ENCODE measurements around the gene CTSE. TPM values are rescaled to one million over a fixed set of nuclear protein-coding genes. Genes with fewer than 3 reads are reported as not detected.
"Not testable (repeated sequence)": the region's sequence is repeated elsewhere in the genome, so short reads cannot be mapped to it uniquely, and the experiment has no call there.

The CTSE gene
- total RNA-seq, 1 experiment from 2014 or later, result not detected

GRCh38 chr1:206052231-206052865 lies 28.7 kb upstream of the CTSE start:
- DNase-seq (ENCODE audit: low spot score); in situ Hi-C loops (cut with HindIII; ENCODE audit: low sequenced_read_pairs): not testable (repeated sequence)

GRCh38 chr1:206050655-206051235 lies 27.1 kb upstream of the CTSE start:
- in situ Hi-C loops (cut with HindIII; ENCODE audit: low sequenced_read_pairs), result no loop called here
- DNase-seq (ENCODE audit: low spot score), result no peak

- in situ Hi-C loops (cut with HindIII; ENCODE audit: low sequenced_read_pairs), result no loop called here
- DNase-seq (ENCODE audit: low spot score), result no peak
Observed at GRCh38 chr1:206049919-206050600, 26.4 kb upstream of the CTSE start.

GRCh38 chr1:206049293-206049692 lies 25.6 kb upstream of the CTSE start:
- DNase-seq (ENCODE audit: low spot score), result no peak
- in situ Hi-C loops (cut with HindIII; ENCODE audit: low sequenced_read_pairs), result no loop called here

- no peak for DNase-seq (ENCODE audit: low spot score)
- in situ Hi-C loops (cut with HindIII; ENCODE audit: low sequenced_read_pairs), result no loop called here
Observed at GRCh38 chr1:206048582-206048981, 24.9 kb upstream of the CTSE start.

GRCh38 chr1:206047271-206047670 lies 23.6 kb upstream of the CTSE start:
- in situ Hi-C loops (cut with HindIII; ENCODE audit: low sequenced_read_pairs), result no loop called here
- no peak for DNase-seq (ENCODE audit: low spot score)

GRCh38 chr1:206041640-206042039 lies 17.9 kb upstream of the CTSE start:
- no peak for DNase-seq (ENCODE audit: low spot score)
- in situ Hi-C loops (cut with HindIII; ENCODE audit: low sequenced_read_pairs), result no loop called here

GRCh38 chr1:206040328-206040727 lies 16.6 kb upstream of the CTSE start:
- no peak for DNase-seq (ENCODE audit: low spot score)
- in situ Hi-C loops (cut with HindIII; ENCODE audit: low sequenced_read_pairs), result no loop called here

GRCh38 chr1:206039046-206039973 lies 15.6 kb upstream of the CTSE start:
- DNase-seq (ENCODE audit: low spot score), result no peak
- in situ Hi-C loops (cut with HindIII; ENCODE audit: low sequenced_read_pairs), result no loop called here

GRCh38 chr1:206037581-206037980 lies 13.9 kb upstream of the CTSE start:
- DNase-seq (ENCODE audit: low spot score), result no peak
- in situ Hi-C loops (cut with HindIII; ENCODE audit: low sequenced_read_pairs), result no loop called here

- in situ Hi-C loops (cut with HindIII; ENCODE audit: low sequenced_read_pairs), result no loop called here
- DNase-seq (ENCODE audit: low spot score), result no peak
Observed at GRCh38 chr1:206036663-206037455, 13.2 kb upstream of the CTSE start.

- DNase-seq (ENCODE audit: low spot score), result no peak
- in situ Hi-C loops (cut with HindIII; ENCODE audit: low sequenced_read_pairs), result no loop called here
Observed at GRCh38 chr1:206035027-206035426, 11.3 kb upstream of the CTSE start.

- no peak for DNase-seq (ENCODE audit: low spot score)
- in situ Hi-C loops (cut with HindIII; ENCODE audit: low sequenced_read_pairs), result no loop called here
Observed at GRCh38 chr1:206032380-206033140, 8.9 kb upstream of the CTSE start.

GRCh38 chr1:206030714-206031113 lies 7.0 kb upstream of the CTSE start:
- peak; percentile 94 for DNase-seq (ENCODE audit: low spot score)
- in situ Hi-C loops (cut with HindIII; ENCODE audit: low sequenced_read_pairs), result no loop called here

- in situ Hi-C loops (cut with HindIII; ENCODE audit: low sequenced_read_pairs), result no loop called here
- no peak for DNase-seq (ENCODE audit: low spot score)
Observed at GRCh38 chr1:206030191-206030590, 6.5 kb upstream of the CTSE start.

GRCh38 chr1:206029484-206029883 lies 5.8 kb upstream of the CTSE start:
- in situ Hi-C loops (cut with HindIII; ENCODE audit: low sequenced_read_pairs), result no loop called here
- no peak for DNase-seq (ENCODE audit: low spot score)

GRCh38 chr1:206025283-206025820 lies 1.7 kb upstream of the CTSE start:
- in situ Hi-C loops (cut with HindIII; ENCODE audit: low sequenced_read_pairs), result no loop called here
- no peak for DNase-seq (ENCODE audit: low spot score)

- in situ Hi-C loops (cut with HindIII; ENCODE audit: low sequenced_read_pairs), result no loop called here
- no peak for DNase-seq (ENCODE audit: low spot score)
Observed at GRCh38 chr1:206022766-206023165, 929 bp downstream of the CTSE start.

All from G401 (cell line).